Measurements from ENCODE around the gene DNAJB12. TPM values are rescaled to one million over a fixed set of nuclear protein-coding genes. Genes with fewer than 3 reads are reported as not detected.

Gene DNAJB12
- total RNA-seq, 1 experiment from 2014 or later = 51.0 TPM

- Histone ChIP-seq H3K9me3 (ENCODE audit: control insufficient read depth, insufficient read depth, low read depth, low read length) (no peaks in the 10 kb centered on the region), H3K4me3 (ENCODE audit: low read depth in 2 of 2, low read length in 2 of 2) (no peak overlapping the region), H3K4me1 (ENCODE audit: control insufficient read depth, insufficient read depth, low read length) (peaks cover 42% of the 10 kb centered on the region), H3K36me3 (ENCODE audit: control insufficient read depth, insufficient read depth, low read length) (no peaks in the 10 kb centered on the region), H3K27ac (ENCODE audit: low read length) (peak overlapping the region; percentile 87), H3K27me3 (ENCODE audit: control insufficient read depth, insufficient read depth, low read length) (no peaks in the 10 kb centered on the region)
- TF ChIP-seq TCF7L2 (IDR thresholded peaks at IDR 0.05; ENCODE audit: low read depth, low read length) (no peak), SIN3A (IDR thresholded peaks at IDR 0.05; ENCODE audit: borderline replicate concordance, insufficient read depth, low read depth, low read length) (no peak)
- TF ChIP-seq, protein P1, sequence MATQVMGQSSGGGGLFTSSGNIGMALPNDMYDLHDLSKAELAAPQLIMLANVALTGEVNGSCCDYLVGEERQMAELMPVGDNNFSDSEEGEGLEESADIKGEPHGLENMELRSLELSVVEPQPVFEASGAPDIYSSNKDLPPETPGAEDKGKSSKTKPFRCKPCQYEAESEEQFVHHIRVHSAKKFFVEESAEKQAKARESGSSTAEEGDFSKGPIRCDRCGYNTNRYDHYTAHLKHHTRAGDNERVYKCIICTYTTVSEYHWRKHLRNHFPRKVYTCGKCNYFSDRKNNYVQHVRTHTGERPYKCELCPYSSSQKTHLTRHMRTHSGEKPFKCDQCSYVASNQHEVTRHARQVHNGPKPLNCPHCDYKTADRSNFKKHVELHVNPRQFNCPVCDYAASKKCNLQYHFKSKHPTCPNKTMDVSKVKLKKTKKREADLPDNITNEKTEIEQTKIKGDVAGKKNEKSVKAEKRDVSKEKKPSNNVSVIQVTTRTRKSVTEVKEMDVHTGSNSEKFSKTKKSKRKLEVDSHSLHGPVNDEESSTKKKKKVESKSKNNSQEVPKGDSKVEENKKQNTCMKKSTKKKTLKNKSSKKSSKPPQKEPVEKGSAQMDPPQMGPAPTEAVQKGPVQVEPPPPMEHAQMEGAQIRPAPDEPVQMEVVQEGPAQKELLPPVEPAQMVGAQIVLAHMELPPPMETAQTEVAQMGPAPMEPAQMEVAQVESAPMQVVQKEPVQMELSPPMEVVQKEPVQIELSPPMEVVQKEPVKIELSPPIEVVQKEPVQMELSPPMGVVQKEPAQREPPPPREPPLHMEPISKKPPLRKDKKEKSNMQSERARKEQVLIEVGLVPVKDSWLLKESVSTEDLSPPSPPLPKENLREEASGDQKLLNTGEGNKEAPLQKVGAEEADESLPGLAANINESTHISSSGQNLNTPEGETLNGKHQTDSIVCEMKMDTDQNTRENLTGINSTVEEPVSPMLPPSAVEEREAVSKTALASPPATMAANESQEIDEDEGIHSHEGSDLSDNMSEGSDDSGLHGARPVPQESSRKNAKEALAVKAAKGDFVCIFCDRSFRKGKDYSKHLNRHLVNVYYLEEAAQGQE (IDR thresholded peaks at IDR 0.05; ENCODE audit: insufficient read depth in 1 of 2, low read depth in 2 of 2, low read length in 1 of 2) = no peak
- TF ChIP-seq, protein P2, sequence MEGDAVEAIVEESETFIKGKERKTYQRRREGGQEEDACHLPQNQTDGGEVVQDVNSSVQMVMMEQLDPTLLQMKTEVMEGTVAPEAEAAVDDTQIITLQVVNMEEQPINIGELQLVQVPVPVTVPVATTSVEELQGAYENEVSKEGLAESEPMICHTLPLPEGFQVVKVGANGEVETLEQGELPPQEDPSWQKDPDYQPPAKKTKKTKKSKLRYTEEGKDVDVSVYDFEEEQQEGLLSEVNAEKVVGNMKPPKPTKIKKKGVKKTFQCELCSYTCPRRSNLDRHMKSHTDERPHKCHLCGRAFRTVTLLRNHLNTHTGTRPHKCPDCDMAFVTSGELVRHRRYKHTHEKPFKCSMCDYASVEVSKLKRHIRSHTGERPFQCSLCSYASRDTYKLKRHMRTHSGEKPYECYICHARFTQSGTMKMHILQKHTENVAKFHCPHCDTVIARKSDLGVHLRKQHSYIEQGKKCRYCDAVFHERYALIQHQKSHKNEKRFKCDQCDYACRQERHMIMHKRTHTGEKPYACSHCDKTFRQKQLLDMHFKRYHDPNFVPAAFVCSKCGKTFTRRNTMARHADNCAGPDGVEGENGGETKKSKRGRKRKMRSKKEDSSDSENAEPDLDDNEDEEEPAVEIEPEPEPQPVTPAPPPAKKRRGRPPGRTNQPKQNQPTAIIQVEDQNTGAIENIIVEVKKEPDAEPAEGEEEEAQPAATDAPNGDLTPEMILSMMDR (IDR thresholded peaks at IDR 0.05) = no peak
- DNase-seq (ENCODE audit: low read depth, low spot score) (no peak), ATAC-seq (peak; percentile 32)
- intact Hi-C loops (cut with micrococcal nuclease; ENCODE audit: unreplicated experiment) = no loop called here
- in situ Hi-C loops (cut with HindIII; ENCODE audit: low pct_unique_long_range_greater_than_20kb, low sequenced_read_pairs) = loop anchor here (5.0 to 25.0 kb wide), 2 partner anchors 33 to 348 kb away; partner anchors contain the start of gene CHST3
- CTCF ChIA-PET = no interaction called here
- no TSS peak for BruUV-seq (replicated peaks)
- POLR2A ChIA-PET = interaction anchor here (0.6 kb wide), 1 partner anchor 874 kb away, joined by 3 read pairs; no protein-coding TSS in a partner anchor
These were observed 44.1 kb downstream of the DNAJB12 start for GRCh38 chr10:72310636-72311035.

- CTCF ChIA-PET = no interaction called here
- H3K27ac ChIP-seq (ENCODE audit: low read length) = peak overlapping the region; percentile 87
- in situ Hi-C loops (cut with HindIII; ENCODE audit: low pct_unique_long_range_greater_than_20kb, low sequenced_read_pairs) = loop anchor here (5.0 to 25.0 kb wide), 2 partner anchors 33 to 348 kb away; partner anchors contain the start of gene CHST3
These were observed 44.5 kb downstream of the DNAJB12 start for GRCh38 chr10:72310241-72310633.

More at GRCh38 chr10:72310241-72310633, 44.5 kb downstream of the DNAJB12 start:
- no TSS peak for BruUV-seq (replicated peaks)
- POLR2A ChIA-PET = no interaction called here
- intact Hi-C loops (cut with micrococcal nuclease; ENCODE audit: unreplicated experiment) = no loop called here
- no peaks in the 10 kb centered on the region for H3K9me3 ChIP-seq (ENCODE audit: control insufficient read depth, insufficient read depth, low read depth, low read length)
- peaks cover 42% of the 10 kb centered on the region for H3K4me1 ChIP-seq (ENCODE audit: control insufficient read depth, insufficient read depth, low read length)
- no peaks in the 10 kb centered on the region for H3K36me3 ChIP-seq (ENCODE audit: control insufficient read depth, insufficient read depth, low read length)
- no peaks in the 10 kb centered on the region for H3K27me3 ChIP-seq (ENCODE audit: control insufficient read depth, insufficient read depth, low read length)
- TF ChIP-seq POLR2AphosphoS5 (IDR thresholded peaks at IDR 0.05; ENCODE audit: low read depth, low read length) (no peak), TCF7L2 (IDR thresholded peaks at IDR 0.05; ENCODE audit: low read depth, low read length) (no peak), SIN3A (IDR thresholded peaks at IDR 0.05; ENCODE audit: borderline replicate concordance, insufficient read depth, low read depth, low read length) (no peak)
- TF ChIP-seq, protein P2 (IDR thresholded peaks at IDR 0.05) = no peak
- TF ChIP-seq, protein P1 (IDR thresholded peaks at IDR 0.05; ENCODE audit: insufficient read depth in 1 of 2, low read depth in 2 of 2, low read length in 1 of 2) = no peak
- peak; percentile 39 for ATAC-seq
- DNase-seq (ENCODE audit: low read depth, low spot score) = no peak
- H3K4me3 ChIP-seq (ENCODE audit: low read depth in 2 of 2, low read length in 2 of 2) = no peak overlapping the region
